ENCODE results near the gene DDX5. TPM values are rescaled to one million over a fixed set of nuclear protein-coding genes. Genes with fewer than 3 reads are reported as not detected.

Gene DDX5
- total RNA-seq, 1 experiment from 2014 or later: 869 TPM

DNA sequence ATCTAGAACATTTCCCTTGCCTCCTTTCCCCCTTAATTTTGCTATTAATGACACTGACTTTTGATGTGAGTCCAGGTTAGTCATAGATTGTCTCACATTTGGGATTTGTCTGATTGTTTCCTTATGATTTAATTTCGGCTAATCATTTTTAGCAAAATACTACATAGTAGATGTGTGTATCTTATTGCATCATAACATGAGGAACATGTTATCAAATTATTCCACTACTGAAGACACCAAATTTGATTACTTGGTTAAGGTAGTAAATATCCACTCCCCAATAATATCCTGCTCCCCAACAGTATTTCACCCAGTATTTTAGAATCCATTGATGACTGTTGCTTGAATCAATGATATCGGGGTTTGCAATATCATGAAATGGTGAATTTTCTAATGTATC lies 12.0 kb downstream of the DDX5 start:
- peaks cover 0 to 9% of the 10 kb centered on the region in 2 experiments; a peak in 4 of 5 replicates for H3K9me3 Mint-ChIP-seq
- peaks cover 2% of the 10 kb centered on the region for H3K79me1 ChIP-seq (ENCODE audit: insufficient read depth, low read depth, low read length, poor library complexity, severe bottlenecking)
- no peaks in the 10 kb centered on the region for H4K20me1 ChIP-seq (ENCODE audit: control insufficient read depth, insufficient read depth, insufficient read length)
- no peak overlapping the region for H3K23ac ChIP-seq (ENCODE audit: insufficient read length, low read depth, low read length)
- H3K36me3 Mint-ChIP-seq (ENCODE audit: insufficient read depth in 1 of 3, low read depth in 3 of 3): peaks cover 38 to 67% (median 57%) of the 10 kb centered on the region in 3 experiments
- no peak overlapping the region for H3K27ac ChIP-seq (ENCODE audit: insufficient read length, low read depth, low read length)
- H3K4me1 ChIP-seq (ENCODE audit: insufficient read depth, low read length): no peaks in the 10 kb centered on the region; the same call in 1 of the 2 replicates
- no peak overlapping the region for H3K18ac ChIP-seq (ENCODE audit: insufficient read length, low read depth, low read length)
- H2BK20ac ChIP-seq (ENCODE audit: low read depth, low read length, poor library complexity, severe bottlenecking): no peak overlapping the region
- no peak overlapping the region for H3T11ph ChIP-seq (ENCODE audit: low read length)
- H4K91ac ChIP-seq (ENCODE audit: insufficient read length, low read depth, low read length): no peak overlapping the region
- TF ChIP-seq, protein P1, sequence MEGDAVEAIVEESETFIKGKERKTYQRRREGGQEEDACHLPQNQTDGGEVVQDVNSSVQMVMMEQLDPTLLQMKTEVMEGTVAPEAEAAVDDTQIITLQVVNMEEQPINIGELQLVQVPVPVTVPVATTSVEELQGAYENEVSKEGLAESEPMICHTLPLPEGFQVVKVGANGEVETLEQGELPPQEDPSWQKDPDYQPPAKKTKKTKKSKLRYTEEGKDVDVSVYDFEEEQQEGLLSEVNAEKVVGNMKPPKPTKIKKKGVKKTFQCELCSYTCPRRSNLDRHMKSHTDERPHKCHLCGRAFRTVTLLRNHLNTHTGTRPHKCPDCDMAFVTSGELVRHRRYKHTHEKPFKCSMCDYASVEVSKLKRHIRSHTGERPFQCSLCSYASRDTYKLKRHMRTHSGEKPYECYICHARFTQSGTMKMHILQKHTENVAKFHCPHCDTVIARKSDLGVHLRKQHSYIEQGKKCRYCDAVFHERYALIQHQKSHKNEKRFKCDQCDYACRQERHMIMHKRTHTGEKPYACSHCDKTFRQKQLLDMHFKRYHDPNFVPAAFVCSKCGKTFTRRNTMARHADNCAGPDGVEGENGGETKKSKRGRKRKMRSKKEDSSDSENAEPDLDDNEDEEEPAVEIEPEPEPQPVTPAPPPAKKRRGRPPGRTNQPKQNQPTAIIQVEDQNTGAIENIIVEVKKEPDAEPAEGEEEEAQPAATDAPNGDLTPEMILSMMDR (conservative IDR thresholded peaks at IDR 0.05): no peak
- H3K14ac ChIP-seq (ENCODE audit: insufficient read depth, low read length): no peak overlapping the region
- no peak overlapping the region for H4K5ac ChIP-seq (ENCODE audit: insufficient read length, low read depth, low read length)
- peaks cover 28 to 32% of the 10 kb centered on the region in 2 experiments for H3K4me1 Mint-ChIP-seq
- peak overlapping the region; percentile 64 to 99; a peak in 3 of 5 replicates for H3K4me3 Mint-ChIP-seq
- no CpG with 5 or more reads among the region's 2 CpGs for WGBS (ENCODE audit: extremely low coverage, insufficient read length, low lambda C conversion rate)
- H3K9ac ChIP-seq (ENCODE audit: extremely low read depth, insufficient read length, low read length): no peak overlapping the region
- no peak for DNase-seq
- no peak overlapping the region for H3K4me2 ChIP-seq (ENCODE audit: insufficient read depth, insufficient read length, low read length)
- H3K27me3 Mint-ChIP-seq (ENCODE audit: low read depth): peaks cover 3% of the 10 kb centered on the region
- no peak overlapping the region for H2AK5ac ChIP-seq (ENCODE audit: insufficient read length, low read length)
- H3K27me3 ChIP-seq (ENCODE audit: insufficient read depth, low read length): no peaks in the 10 kb centered on the region
- H3K27ac Mint-ChIP-seq: no peak overlapping the region; a peak in 1 of 7 replicates
- H2BK12ac ChIP-seq (ENCODE audit: insufficient read length, low read depth, low read length): no peak overlapping the region
- H2BK5ac ChIP-seq (ENCODE audit: insufficient read length, low read length): no peak overlapping the region
- H3K9me3 ChIP-seq (ENCODE audit: control insufficient read depth, low read depth, low read length): no peaks in the 10 kb centered on the region
- H3K79me2 ChIP-seq (ENCODE audit: insufficient read depth, low read length): peaks cover 6% of the 10 kb centered on the region; the same call in 1 of the 2 replicates
- no peak overlapping the region for H3K56ac ChIP-seq (ENCODE audit: insufficient read length, low read depth, low read length)
- no peak overlapping the region for H2AFZ ChIP-seq (ENCODE audit: low read length)
- no peak overlapping the region for H2BK120ac ChIP-seq (ENCODE audit: low read depth, low read length, poor library complexity, severe bottlenecking)
- no peak overlapping the region for H4K8ac ChIP-seq (replicated peaks; ENCODE audit: insufficient read length, low read depth, low read length)
- H3K4ac ChIP-seq (ENCODE audit: low read depth, low read length): no peak overlapping the region
- no peak overlapping the region for H2BK15ac ChIP-seq (ENCODE audit: low read depth, low read length)
- H3K23me2 ChIP-seq (ENCODE audit: insufficient read length, low read depth, low read length, poor library complexity, severe bottlenecking): peaks cover 15% of the 10 kb centered on the region
